NT2/D1 (cell line): ENCODE results near the gene EIF4EBP2.

Experiments used
- SUZ12 ChIP-seq: IDR thresholded peaks from 2 replicates; pipeline ENCODE4 v1.6.1; 2011; ENCODE audit not compliant: insufficient read length, insufficient read depth; ENCODE audit errors: extremely low read depth
- YY1 ChIP-seq: IDR thresholded peaks from 2 replicates; pipeline ENCODE4 v1.6.1; 2011; ENCODE audit not compliant: insufficient read length, insufficient read depth

DNA sequence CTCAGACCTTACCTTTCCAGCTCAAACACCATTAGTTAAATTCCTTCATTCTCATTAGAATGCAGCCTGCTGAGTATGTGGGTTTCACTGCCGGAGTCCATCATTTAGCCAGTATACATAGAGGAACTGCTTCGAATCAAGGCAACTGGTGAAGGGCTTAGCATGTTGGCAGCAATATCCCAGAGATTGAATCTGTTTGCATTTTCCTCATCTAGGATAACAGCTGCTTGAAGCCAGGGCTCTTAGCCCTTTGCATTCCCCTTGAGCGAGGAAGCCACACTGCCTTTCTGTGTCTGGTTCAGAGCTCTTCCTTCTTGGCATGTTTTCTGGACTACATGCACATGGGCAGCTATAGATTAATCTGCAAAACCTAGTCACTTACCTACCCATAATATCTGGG lies 22.9 kb downstream of the EIF4EBP2 start:
- no peak for TF ChIP-seq YY1
- TF ChIP-seq SUZ12, result no peak
